ENCODE data around the gene MFN2. TPM values are rescaled to one million over a fixed set of nuclear protein-coding genes. Genes with fewer than 3 reads are reported as not detected.

The MFN2 gene
- total and polyA plus RNA-seq, 2 experiments from 2014 or later, result 15.1 to 40.4 TPM

DNA sequence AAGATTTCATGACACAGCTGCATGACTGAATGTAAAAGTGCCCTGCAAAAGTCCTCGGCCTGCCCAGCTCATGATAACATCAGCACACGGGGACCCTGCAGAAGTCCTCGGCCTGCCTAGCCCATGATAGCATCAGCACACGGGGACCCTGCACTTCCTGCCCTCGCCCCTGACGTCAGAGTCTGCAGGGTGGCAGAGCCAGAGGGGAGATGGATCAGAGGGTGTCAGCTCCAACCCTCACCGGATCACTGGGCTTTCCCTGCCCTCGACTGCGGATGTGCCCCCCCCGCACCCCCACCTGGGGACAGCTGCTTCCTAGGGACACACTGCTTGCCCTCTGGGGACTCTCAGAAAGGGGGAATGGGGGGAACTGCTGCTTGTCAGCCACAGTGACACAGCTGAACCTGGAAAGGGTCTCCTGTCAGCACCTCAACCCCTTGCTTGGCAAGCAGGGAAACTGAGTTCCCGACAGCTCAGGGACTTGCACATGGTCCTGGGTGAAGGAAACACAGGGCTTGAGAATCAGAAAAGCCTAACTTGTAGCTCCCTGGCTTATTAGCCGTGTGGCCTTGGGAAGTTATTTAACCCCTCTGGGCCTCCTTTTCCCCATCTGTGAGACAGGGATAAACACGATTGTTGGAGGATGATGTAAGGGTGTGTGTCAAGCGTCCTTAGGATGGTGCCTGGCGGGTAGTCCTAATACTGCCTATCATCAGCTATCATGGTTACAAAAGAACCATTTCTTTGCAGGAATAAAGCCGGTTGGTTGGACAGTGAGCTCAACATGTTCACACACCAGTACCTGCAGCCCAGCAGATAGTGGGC, 30.7 kb downstream of the MFN2 start:
- Histone ChIP-seq H2AFZ (no peak overlapping the region), H3K36me3 (ENCODE audit: insufficient read depth) (peaks cover 15% of the 10 kb centered on the region), H4K20me1 (replicated peaks; ENCODE audit: insufficient read depth) (no peaks in the 10 kb centered on the region; the same call in 1 of the 2 replicates), H3K9me2 (ENCODE audit: insufficient read depth) (no peaks in the 10 kb centered on the region), H3K27ac (ENCODE audit: low read depth) (no peak overlapping the region), H3K4me1 (ENCODE audit: insufficient read depth) (no peaks in the 10 kb centered on the region), H3K4me2 (no peak overlapping the region), H3K4me3 (no peak overlapping the region), H3K27me3 (ENCODE audit: insufficient read depth) (no peaks in the 10 kb centered on the region), H3K79me2 (replicated peaks; ENCODE audit: insufficient read depth) (no peaks in the 10 kb centered on the region), H3F3A (replicated peaks; ENCODE audit: low read depth) (peaks cover 5% of the 10 kb centered on the region; the same call in 1 of the 2 replicates)
- DNase-seq (ENCODE audit: low spot score) (no peak), ATAC-seq (no peak)
- Mint-ChIP-seq H3K27me3 (ENCODE audit: insufficient read depth, low read depth, poor library complexity) (peaks cover 6% of the 10 kb centered on the region), H3K4me1 (peaks cover 6% of the 10 kb centered on the region; the same call in 2 of the 3 replicates), H3K36me3 (ENCODE audit: low read depth) (peaks cover 70% of the 10 kb centered on the region), H3K4me3 (no peak overlapping the region), H3K27ac (no peak overlapping the region), H3K9me3 (peaks cover 3% of the 10 kb centered on the region; the same call in 2 of the 3 replicates)
- TF ChIP-seq ZNF331 (CRISPR knock-in tag; IDR thresholded peaks at IDR 0.05; ENCODE audit: low read depth) (no peak), POLR2AphosphoS5 (IDR thresholded peaks at IDR 0.05; ENCODE audit: low read depth) (no peak), NANOG (IDR thresholded peaks at IDR 0.05; ENCODE audit: borderline replicate concordance) (no peak), CREB1 (CRISPR knock-in tag; IDR thresholded peaks at IDR 0.05; ENCODE audit: low read depth) (no peak), JUNB (IDR thresholded peaks at IDR 0.05; ENCODE audit: unreplicated experiment) (no peak)
- TF ChIP-seq, protein P1, sequence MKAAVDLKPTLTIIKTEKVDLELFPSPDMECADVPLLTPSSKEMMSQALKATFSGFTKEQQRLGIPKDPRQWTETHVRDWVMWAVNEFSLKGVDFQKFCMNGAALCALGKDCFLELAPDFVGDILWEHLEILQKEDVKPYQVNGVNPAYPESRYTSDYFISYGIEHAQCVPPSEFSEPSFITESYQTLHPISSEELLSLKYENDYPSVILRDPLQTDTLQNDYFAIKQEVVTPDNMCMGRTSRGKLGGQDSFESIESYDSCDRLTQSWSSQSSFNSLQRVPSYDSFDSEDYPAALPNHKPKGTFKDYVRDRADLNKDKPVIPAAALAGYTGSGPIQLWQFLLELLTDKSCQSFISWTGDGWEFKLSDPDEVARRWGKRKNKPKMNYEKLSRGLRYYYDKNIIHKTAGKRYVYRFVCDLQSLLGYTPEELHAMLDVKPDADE (IDR thresholded peaks at IDR 0.05), result no peak

DNA sequence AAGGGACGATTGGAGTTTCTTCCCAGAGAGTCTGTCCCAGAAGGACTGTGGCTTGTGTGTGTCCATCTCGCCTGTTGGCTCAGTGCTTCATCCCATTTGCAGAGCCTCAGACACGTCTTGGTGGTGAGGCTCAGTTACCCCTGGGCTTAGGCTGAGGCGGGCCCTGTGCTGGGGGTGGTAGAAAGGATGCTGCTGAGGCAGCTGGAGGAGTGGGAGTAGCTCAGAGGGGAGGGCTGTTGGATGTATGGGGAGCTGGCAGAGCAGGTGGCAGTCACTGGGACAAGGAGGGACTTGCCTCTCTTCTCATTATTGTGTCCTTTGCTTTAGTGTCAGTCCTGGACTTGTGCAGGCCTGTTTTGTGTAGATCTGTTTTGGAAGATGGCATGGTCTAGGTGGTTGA, 31.8 kb downstream of the MFN2 start:
- H3K4me1 ChIP-seq (ENCODE audit: insufficient read depth), result no peaks in the 10 kb centered on the region
- DNase-seq (ENCODE audit: low spot score) (no peak), ATAC-seq (no peak)
- Mint-ChIP-seq H3K27me3 (ENCODE audit: insufficient read depth, low read depth, poor library complexity) (peaks cover 6% of the 10 kb centered on the region), H3K4me3 (no peak overlapping the region), H3K9me3 (peaks cover 3% of the 10 kb centered on the region; the same call in 2 of the 3 replicates), H3K36me3 (ENCODE audit: low read depth) (peaks cover 59% of the 10 kb centered on the region), H3K27ac (no peak overlapping the region), H3K4me1 (peaks cover 6% of the 10 kb centered on the region; the same call in 2 of the 3 replicates)
- no peak overlapping the region for H2AFZ ChIP-seq
- no peaks in the 10 kb centered on the region for H3K79me2 ChIP-seq (replicated peaks; ENCODE audit: insufficient read depth)
- H3F3A ChIP-seq (replicated peaks; ENCODE audit: low read depth), result peaks cover 5% of the 10 kb centered on the region; the same call in 1 of the 2 replicates
- H3K27ac ChIP-seq (ENCODE audit: low read depth), result no peak overlapping the region
- no peaks in the 10 kb centered on the region; the same call in 1 of the 2 replicates for H4K20me1 ChIP-seq (replicated peaks; ENCODE audit: insufficient read depth)
- H3K36me3 ChIP-seq (ENCODE audit: insufficient read depth), result peaks cover 7% of the 10 kb centered on the region
- no peak overlapping the region for H3K4me3 ChIP-seq
- H3K4me2 ChIP-seq, result no peak overlapping the region
- H3K9me2 ChIP-seq (ENCODE audit: insufficient read depth), result no peaks in the 10 kb centered on the region
- no peaks in the 10 kb centered on the region for H3K27me3 ChIP-seq (ENCODE audit: insufficient read depth)
- TF ChIP-seq POLR2AphosphoS5 (IDR thresholded peaks at IDR 0.05; ENCODE audit: low read depth) (no peak), ZNF331 (CRISPR knock-in tag; IDR thresholded peaks at IDR 0.05; ENCODE audit: low read depth) (no peak), CREB1 (CRISPR knock-in tag; IDR thresholded peaks at IDR 0.05; ENCODE audit: low read depth) (no peak), JUNB (IDR thresholded peaks at IDR 0.05; ENCODE audit: unreplicated experiment) (no peak), NANOG (IDR thresholded peaks at IDR 0.05; ENCODE audit: borderline replicate concordance) (no peak), ZNF114 (CRISPR knock-in tag; IDR thresholded peaks at IDR 0.05) (no peak)
- TF ChIP-seq, protein P2, sequence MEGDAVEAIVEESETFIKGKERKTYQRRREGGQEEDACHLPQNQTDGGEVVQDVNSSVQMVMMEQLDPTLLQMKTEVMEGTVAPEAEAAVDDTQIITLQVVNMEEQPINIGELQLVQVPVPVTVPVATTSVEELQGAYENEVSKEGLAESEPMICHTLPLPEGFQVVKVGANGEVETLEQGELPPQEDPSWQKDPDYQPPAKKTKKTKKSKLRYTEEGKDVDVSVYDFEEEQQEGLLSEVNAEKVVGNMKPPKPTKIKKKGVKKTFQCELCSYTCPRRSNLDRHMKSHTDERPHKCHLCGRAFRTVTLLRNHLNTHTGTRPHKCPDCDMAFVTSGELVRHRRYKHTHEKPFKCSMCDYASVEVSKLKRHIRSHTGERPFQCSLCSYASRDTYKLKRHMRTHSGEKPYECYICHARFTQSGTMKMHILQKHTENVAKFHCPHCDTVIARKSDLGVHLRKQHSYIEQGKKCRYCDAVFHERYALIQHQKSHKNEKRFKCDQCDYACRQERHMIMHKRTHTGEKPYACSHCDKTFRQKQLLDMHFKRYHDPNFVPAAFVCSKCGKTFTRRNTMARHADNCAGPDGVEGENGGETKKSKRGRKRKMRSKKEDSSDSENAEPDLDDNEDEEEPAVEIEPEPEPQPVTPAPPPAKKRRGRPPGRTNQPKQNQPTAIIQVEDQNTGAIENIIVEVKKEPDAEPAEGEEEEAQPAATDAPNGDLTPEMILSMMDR (conservative IDR thresholded peaks at IDR 0.05; ENCODE audit: low read depth in 2 of 2), result no peak
- TF ChIP-seq, protein P1 (IDR thresholded peaks at IDR 0.05), result no peak
- TF ChIP-seq, protein P3, sequence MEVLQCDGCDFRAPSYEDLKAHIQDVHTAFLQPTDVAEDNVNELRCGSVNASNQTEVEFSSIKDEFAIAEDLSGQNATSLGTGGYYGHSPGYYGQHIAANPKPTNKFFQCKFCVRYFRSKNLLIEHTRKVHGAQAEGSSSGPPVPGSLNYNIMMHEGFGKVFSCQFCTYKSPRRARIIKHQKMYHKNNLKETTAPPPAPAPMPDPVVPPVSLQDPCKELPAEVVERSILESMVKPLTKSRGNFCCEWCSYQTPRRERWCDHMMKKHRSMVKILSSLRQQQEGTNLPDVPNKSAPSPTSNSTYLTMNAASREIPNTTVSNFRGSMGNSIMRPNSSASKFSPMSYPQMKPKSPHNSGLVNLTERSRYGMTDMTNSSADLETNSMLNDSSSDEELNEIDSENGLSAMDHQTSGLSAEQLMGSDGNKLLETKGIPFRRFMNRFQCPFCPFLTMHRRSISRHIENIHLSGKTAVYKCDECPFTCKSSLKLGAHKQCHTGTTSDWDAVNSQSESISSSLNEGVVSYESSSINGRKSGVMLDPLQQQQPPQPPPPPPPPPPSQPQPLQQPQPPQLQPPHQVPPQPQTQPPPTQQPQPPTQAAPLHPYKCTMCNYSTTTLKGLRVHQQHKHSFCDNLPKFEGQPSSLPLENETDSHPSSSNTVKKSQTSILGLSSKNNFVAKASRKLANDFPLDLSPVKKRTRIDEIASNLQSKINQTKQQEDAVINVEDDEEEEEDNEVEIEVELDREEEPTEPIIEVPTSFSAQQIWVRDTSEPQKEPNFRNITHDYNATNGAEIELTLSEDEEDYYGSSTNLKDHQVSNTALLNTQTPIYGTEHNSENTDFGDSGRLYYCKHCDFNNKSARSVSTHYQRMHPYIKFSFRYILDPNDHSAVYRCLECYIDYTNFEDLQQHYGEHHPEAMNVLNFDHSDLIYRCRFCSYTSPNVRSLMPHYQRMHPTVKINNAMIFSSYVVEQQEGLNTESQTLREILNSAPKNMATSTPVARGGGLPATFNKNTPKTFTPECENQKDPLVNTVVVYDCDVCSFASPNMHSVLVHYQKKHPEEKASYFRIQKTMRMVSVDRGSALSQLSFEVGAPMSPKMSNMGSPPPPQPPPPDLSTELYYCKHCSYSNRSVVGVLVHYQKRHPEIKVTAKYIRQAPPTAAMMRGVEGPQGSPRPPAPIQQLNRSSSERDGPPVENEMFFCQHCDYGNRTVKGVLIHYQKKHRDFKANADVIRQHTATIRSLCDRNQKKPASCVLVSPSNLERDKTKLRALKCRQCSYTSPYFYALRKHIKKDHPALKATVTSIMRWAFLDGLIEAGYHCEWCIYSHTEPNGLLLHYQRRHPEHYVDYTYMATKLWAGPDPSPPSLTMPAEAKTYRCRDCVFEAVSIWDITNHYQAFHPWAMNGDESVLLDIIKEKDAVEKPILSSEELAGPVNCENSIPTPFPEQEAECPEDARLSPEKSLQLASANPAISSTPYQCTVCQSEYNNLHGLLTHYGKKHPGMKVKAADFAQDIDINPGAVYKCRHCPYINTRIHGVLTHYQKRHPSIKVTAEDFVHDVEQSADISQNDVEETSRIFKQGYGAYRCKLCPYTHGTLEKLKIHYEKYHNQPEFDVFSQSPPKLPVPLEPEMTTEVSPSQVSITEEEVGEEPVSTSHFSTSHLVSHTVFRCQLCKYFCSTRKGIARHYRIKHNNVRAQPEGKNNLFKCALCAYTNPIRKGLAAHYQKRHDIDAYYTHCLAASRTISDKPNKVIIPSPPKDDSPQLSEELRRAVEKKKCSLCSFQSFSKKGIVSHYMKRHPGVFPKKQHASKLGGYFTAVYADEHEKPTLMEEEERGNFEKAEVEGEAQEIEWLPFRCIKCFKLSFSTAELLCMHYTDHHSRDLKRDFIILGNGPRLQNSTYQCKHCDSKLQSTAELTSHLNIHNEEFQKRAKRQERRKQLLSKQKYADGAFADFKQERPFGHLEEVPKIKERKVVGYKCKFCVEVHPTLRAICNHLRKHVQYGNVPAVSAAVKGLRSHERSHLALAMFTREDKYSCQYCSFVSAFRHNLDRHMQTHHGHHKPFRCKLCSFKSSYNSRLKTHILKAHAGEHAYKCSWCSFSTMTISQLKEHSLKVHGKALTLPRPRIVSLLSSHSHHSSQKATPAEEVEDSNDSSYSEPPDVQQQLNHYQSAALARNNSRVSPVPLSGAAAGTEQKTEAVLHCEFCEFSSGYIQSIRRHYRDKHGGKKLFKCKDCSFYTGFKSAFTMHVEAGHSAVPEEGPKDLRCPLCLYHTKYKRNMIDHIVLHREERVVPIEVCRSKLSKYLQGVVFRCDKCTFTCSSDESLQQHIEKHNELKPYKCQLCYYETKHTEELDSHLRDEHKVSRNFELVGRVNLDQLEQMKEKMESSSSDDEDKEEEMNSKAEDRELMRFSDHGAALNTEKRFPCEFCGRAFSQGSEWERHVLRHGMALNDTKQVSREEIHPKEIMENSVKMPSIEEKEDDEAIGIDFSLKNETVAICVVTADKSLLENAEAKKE (CRISPR knock-in tag; IDR thresholded peaks at IDR 0.05), result no peak
